Measurements from ENCODE around the gene SEZ6L.

SEZ6L gene

DNA sequence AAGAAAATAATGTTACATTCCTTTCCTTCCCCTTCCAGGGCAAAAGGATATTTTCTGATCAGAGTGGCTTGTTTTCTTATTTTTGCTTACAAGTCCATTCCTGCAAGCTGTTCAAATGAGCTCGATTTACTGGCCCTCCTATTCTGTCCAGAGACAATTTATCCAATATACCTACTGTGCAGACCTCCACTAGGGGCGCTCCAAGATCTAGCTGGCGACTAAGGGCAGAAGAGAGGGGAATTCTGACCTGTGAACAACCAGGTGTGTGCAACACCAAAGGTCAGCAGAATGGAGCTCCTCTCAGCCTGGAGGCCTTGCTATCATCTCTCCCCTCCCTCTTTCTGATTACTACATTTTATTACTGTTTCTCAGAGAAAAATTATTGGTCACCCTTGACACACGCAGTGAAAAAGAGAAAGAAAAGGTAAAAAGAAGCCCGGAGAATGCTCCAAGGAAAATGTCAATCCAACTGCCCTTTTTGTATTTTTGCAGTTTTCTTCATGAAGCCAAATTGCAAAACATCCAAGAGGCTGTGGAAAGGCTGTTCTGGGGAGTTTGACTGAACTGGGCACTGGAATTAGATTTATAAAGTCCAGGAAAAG, 3.2 kb downstream of the SEZ6L start:
- FAIRE-seq (no peak), DNase-seq (ENCODE audit: insufficient read length, low spot score) (peak; percentile 6)

DNA sequence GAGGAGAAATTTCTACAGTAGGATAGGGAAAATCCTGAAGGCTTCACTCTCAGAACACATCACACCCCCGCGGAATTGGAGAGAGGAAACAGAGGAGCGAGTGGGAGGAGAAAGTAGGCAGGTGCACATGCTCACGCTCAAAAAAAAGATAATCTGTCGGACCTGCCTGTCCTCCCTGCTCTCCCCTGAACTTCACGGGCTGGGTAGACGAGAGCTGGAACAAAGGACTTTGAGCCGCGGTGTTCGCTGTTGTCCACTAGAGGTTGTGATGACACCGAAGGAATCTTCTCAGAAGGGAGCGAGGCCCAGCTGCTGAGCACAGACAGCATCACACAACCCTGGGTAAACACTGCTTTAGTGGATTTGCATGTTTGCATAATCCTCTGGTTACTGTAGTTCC, 5.0 kb downstream of the SEZ6L start:
- no peak for FAIRE-seq
- no peak for DNase-seq (ENCODE audit: insufficient read length, low spot score)

GRCh38 chr22:26182723-26183122, 13.5 kb downstream of the SEZ6L start:
- FAIRE-seq (no peak), DNase-seq (ENCODE audit: insufficient read length, low spot score) (no peak)

GRCh38 chr22:26185190-26185589, 15.9 kb downstream of the SEZ6L start:
- no peak for FAIRE-seq
- no peak for DNase-seq (ENCODE audit: insufficient read length, low spot score)

DNA sequence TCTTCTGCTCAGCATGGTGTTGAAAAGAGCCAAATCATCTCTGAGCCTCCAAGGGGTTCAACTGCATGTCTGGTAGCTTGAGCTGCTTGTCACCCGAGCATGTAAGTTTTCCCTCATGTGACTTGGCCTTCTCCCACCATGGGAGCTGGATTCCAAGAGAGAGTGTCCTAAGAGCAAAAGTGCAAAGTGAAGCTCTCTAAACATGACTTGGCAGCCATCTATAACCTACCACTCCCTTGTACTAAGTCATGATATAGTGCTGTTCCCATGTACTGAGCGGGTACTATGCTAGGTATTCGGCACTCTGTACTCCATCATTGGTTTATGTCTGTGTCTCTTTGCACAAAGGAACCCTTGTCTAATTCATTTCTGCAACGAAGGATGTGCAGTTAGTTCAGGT, 19.1 kb downstream of the SEZ6L start:
- FAIRE-seq (no peak), DNase-seq (ENCODE audit: insufficient read length, low spot score) (no peak)

DNA sequence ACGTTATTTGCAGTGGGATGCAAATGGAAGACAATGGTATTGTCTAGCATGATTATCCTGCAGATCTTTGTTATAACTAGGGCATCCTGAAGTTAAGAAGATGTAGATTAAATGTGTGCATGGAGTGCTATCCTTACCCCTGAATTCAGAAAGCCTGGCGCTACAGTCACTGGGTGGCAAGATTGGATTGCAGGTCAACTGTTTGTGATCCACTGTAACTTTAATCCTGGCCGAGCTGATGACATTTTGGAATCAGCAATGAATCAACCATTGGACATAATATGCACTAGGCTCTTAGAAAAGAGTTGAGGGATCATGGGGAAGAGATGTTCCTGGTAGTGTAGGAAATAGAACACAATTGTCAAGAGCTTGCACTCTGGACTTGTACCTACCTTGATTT, 25.1 kb downstream of the SEZ6L start:
- DNase-seq (ENCODE audit: insufficient read length, low spot score) = no peak
- FAIRE-seq = no peak

GRCh38 chr22:26194877-26195276, 25.6 kb downstream of the SEZ6L start:
- FAIRE-seq (no peak), DNase-seq (ENCODE audit: insufficient read length, low spot score) (no peak)

DNA sequence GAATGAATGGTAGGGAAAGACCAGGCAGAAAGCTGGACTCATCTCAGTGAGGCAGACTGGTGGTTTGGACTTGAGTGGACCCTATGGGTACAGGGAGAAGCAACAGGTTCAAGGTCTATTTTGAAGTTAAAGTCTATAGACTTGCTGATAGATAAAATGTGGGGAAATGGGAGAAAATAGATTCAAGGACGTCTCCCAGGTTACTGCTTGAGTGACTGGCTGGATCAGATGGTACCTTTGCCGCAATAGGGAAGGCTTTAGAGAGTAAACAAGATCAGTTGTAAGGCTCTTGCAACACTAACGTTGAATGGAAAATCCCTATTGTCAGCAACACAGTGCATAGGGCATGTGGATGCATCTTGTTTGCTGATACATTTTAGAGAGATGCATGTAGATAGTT, 27.4 kb downstream of the SEZ6L start:
- FAIRE-seq (no peak), DNase-seq (ENCODE audit: insufficient read length, low spot score) (no peak)

- FAIRE-seq = no peak
- DNase-seq (ENCODE audit: insufficient read length, low spot score) = no peak
Observed at GRCh38 chr22:26197425-26197824, 28.2 kb downstream of the SEZ6L start.

DNA sequence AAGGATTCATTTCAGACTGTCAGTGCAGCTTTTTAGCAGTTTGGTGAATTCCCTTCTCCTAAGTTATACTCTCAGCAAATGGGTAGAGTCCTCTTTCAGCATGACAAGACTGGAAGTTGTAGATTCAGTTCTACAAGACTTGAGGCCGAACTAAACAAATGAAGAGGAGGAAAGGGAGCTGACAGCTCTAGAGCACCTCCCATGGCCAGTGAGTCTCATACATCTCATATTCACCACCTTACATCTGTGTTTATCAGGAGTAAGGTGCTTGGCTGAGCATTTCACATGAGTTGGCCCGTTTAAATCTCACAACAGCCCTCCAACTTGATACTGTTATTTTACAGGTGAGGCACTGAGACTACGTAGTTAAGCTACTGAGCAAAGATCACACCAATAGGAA, 30.4 kb downstream of the SEZ6L start:
- no peak for DNase-seq (ENCODE audit: insufficient read length, low spot score)
- FAIRE-seq = no peak

DNA sequence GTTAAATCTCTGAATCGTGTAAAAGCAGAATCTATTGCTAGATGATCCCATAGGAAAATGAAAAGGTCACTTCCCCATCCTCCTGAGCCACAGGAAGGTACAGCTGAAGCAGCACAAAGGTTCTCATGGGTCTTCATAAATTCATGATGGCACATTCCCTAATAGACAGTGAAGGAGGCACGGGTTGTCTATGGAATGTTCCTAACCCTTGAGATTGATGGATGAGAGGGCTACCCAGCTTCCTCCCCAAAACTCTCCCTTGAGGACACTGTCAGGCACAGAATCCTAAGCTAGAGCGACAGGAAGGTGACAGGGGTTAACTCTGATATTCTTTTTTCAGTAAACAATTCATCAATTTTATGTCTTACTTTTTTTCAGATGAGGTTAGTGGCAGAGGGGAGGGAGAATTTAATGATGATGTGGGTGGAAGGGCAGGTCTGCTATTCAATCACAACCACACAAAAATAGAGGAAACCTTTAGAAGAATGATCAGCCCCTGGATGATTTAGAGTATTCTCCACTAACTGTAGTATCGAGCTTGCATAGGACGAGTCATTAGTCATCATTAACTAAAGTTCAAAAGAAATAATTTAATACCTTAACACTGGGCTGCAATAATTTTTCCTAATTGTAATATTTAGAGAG, 33.1 kb downstream of the SEZ6L start:
- FAIRE-seq = no peak

GRCh38 chr22:26205494-26205893, 36.2 kb downstream of the SEZ6L start:
- no peak for FAIRE-seq
- no peak for DNase-seq (ENCODE audit: insufficient read length, low spot score)

More for the DNA sequence above, 33.1 kb downstream of the SEZ6L start:
- no peak for DNase-seq (ENCODE audit: insufficient read length, low spot score)

- DNase-seq (ENCODE audit: insufficient read length, low spot score) (no peak), FAIRE-seq (no peak)
Observed at GRCh38 chr22:26210334-26210733, 41.1 kb downstream of the SEZ6L start.

DNA sequence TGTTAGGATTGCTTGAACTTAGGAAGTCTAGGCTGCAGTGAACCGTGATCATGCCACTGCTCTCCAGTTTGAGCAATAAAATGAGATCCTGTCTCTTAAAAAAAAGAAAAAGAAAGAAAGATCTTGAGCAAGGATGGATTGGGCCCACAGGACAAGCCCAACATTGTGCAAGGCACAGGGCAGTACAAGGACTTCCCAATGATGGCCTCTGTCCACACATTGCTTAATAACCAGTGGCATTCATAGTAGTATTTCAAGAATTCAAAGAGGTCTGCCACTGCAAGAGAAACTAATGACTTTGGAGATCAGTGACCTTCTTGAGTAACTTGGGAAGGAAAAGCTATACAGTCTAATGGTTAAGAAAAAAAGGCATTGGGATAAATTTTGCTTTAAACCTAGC, 44.6 kb downstream of the SEZ6L start:
- no peak for DNase-seq (ENCODE audit: insufficient read length, low spot score)
- FAIRE-seq = no peak

DNA sequence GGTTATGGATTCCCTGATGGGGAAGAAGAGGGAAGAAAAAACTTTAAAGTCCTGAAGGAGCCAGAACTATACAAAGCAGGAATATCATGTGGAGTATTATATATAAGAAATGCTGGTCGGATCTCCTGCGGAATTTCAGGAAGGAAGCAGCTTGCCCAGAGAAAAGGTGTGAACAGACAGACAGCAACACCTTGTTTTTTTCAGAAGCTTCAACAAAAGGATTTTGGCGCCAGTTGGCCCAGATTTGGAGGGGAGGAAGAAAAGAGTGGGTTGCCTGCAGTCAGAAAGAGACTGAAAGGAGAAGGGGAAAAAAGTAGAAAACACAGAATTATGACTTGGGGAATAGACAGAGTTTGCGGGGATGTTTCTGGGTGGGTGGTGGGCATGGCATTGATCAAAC, 45.2 kb downstream of the SEZ6L start:
- DNase-seq (ENCODE audit: insufficient read length, low spot score) = no peak
- no peak for FAIRE-seq

- FAIRE-seq (no peak), DNase-seq (ENCODE audit: insufficient read length, low spot score) (no peak)
Observed at GRCh38 chr22:26215736-26216135, 46.5 kb downstream of the SEZ6L start.

- no peak for FAIRE-seq
Observed at GRCh38 chr22:26225207-26225606, 55.9 kb downstream of the SEZ6L start.

GRCh38 chr22:26226538-26227297, 57.5 kb downstream of the SEZ6L start:
- no peak for FAIRE-seq

More at GRCh38 chr22:26225207-26225606, 55.9 kb downstream of the SEZ6L start:
- DNase-seq (ENCODE audit: insufficient read length, low spot score) = no peak

GRCh38 chr22:26229910-26230309, 60.6 kb downstream of the SEZ6L start:
- DNase-seq (ENCODE audit: insufficient read length, low spot score) (no peak), FAIRE-seq (no peak)

More at GRCh38 chr22:26226538-26227297, 57.5 kb downstream of the SEZ6L start:
- no peak for DNase-seq (ENCODE audit: insufficient read length, low spot score)

DNA sequence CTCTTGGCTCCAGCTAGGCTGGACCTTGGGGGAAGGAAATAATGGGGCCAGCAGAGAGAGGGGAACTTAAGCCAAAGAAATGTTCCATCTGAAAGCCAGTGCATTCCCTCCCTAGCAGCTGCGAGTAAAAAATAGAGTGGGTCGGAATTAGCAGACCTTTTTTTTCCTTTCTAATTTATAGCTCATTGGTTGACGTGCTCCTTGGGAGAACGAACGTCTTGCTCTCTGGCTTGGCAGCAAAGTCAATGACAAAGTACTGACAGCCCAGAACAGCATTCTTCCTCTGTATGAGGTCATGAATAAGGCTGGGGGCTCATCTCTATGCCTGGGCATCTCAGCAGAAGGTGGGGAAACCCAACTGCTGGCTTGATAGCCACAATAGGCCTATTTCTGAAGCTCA, 65.0 kb downstream of the SEZ6L start:
- DNase-seq (ENCODE audit: insufficient read length, low spot score) (no peak), FAIRE-seq (no peak)

GRCh38 chr22:26235792-26236487, 66.7 kb downstream of the SEZ6L start:
- DNase-seq (ENCODE audit: insufficient read length, low spot score) = no peak
- FAIRE-seq = no peak
